ENCODE measurements around the gene STK40. TPM values are rescaled to one million over a fixed set of nuclear protein-coding genes. Genes with fewer than 3 reads are reported as not detected.
A peak's percentile ranks its signal among the peaks of the same experiment; 100 is the strongest.

Gene STK40
- total and polyA plus RNA-seq, 9 of the 15 experiments (the other 6 are each of a cell fraction or from before 2014, with no cell fraction given), result 0.69 to 94.3 (median 39.1) TPM

- TF ChIP-seq ZHX1 (conservative IDR thresholded peaks at IDR 0.05; ENCODE audit: low read length) (no peak), KHSRP (IDR thresholded peaks at IDR 0.05) (no peak), MCM2 (IDR thresholded peaks at IDR 0.05; ENCODE audit: low read depth) (no peak), MTA3 (IDR thresholded peaks at IDR 0.05; ENCODE audit: borderline replicate concordance) (peak; percentile 67; the same call in 1 of the 2 replicates), AFF1 (IDR thresholded peaks at IDR 0.05; ENCODE audit: low read depth in 1 of 2, partially characterized antibody in 2 of 2) (peak; percentile 50 to 87), ZNF140 (CRISPR knock-in tag; IDR thresholded peaks at IDR 0.05) (no peak), MITF (IDR thresholded peaks at IDR 0.05) (peak; percentile 72), HCFC1 (IDR thresholded peaks at IDR 0.05; ENCODE audit: low read depth, low read length) (peak; percentile 74), TCF7 (IDR thresholded peaks at IDR 0.05; ENCODE audit: borderline replicate concordance) (peak; percentile 58; the same call in 1 of the 2 replicates), HSF4 (CRISPR knock-in tag; IDR thresholded peaks at IDR 0.05; ENCODE audit: borderline replicate concordance) (no peak), RBM39 (optimal IDR thresholded peaks at IDR 0.05; ENCODE audit: low read depth, low read length) (peak; percentile 25), GTF2E2 (tag; IDR thresholded peaks at IDR 0.05) (no peak), KDM5B (IDR thresholded peaks at IDR 0.05; ENCODE audit: insufficient replicate concordance, low read depth, low read length) (no peak), ILF3 (IDR thresholded peaks at IDR 0.05; ENCODE audit: borderline replicate concordance) (no peak), IRF9 (tag; IDR thresholded peaks at IDR 0.05) (no peak), SMC3 (conservative IDR thresholded peaks at IDR 0.05; ENCODE audit: insufficient read depth, low read depth, low read length) (no peak), MYC (IDR thresholded peaks at IDR 0.05; ENCODE audit: low read depth, low read length) (peak; percentile 94), MYC (CRISPR knock-in tag; IDR thresholded peaks at IDR 0.05; ENCODE audit: borderline replicate concordance, low read depth) (no peak)
These were observed 15.3 kb upstream of the STK40 start (continued) for GRCh38 chr1:36400825-36401601.
